KOPT-K1 (cell line): Measurements from ENCODE around the gene C6orf47.
"Not testable (repeated sequence)": the region's sequence is repeated elsewhere in the genome, so short reads cannot be mapped to it uniquely, and the experiment has no call there.

ENCODE experiments used
- H3K27ac ChIP-seq: fragments of 200-600 bp; sonication (generic); 2 replicates; pipeline ENCODE4 v1.5.1; 2016; ENCODE audit warnings: antibody characterized with exemption, mild to moderate bottlenecking, low read depth, low read length; ENCODE audit not compliant: poor library complexity, severe bottlenecking
- H3K36me3 ChIP-seq: fragments of 200-600 bp; sonication (generic); 2 replicates; pipeline ENCODE4 v1.5.1; 2017; ENCODE audit warnings: antibody characterized with exemption, mild to moderate bottlenecking, low read length, moderate library complexity; ENCODE audit not compliant: insufficient read depth
- H3K9me3 ChIP-seq: fragments of 200-600 bp; sonication (generic); 2 replicates; pipeline ENCODE4 v1.5.1; 2017; ENCODE audit warnings: antibody characterized with exemption, low read length, mild to moderate bottlenecking; ENCODE audit not compliant: insufficient read depth, poor library complexity, severe bottlenecking

Gene C6orf47, protein sequence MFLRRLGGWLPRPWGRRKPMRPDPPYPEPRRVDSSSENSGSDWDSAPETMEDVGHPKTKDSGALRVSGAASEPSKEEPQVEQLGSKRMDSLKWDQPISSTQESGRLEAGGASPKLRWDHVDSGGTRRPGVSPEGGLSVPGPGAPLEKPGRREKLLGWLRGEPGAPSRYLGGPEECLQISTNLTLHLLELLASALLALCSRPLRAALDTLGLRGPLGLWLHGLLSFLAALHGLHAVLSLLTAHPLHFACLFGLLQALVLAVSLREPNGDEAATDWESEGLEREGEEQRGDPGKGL

GRCh38 chr6:31660381-31661261, at the start of gene C6orf47:
Gene C6orf47, minus strand, starts transcription at chr6:31660778. Its CDS starts 831 bp downstream, at chr6:31659947.
- Histone ChIP-seq H3K9me3 (no peaks in the 10 kb centered on the region), H3K36me3 (peaks cover 68% of the 10 kb centered on the region), H3K27ac (peak within 1 kb of the TSS; percentile 82)

GRCh38 chr6:31709157-31709556, 48.6 kb upstream of the C6orf47 start:
- not testable (repeated sequence) for H3K27ac ChIP-seq, H3K9me3 ChIP-seq, H3K36me3 ChIP-seq

DNA sequence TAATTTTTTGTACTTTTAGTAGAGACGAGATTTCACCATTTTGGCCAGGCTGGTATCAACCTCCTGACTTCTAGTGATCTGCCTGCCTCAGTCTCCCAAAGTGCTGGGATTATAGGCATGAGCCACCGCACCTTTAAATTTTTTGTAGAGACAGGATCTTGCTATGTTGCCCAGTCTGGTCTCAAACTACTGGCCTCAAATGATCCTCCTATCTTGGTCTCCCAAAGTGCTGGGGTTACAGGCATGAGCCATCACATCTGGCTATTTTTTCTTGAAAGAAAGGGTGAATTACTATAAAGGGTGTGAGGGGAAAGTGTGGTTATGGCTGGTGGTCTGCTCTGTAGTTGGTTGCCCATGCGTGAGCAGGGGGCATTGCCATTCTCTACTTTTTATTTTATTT, 47.6 kb upstream of the C6orf47 start:
- no peaks in the 10 kb centered on the region for H3K9me3 ChIP-seq
- no peak overlapping the region for H3K27ac ChIP-seq
- no peaks in the 10 kb centered on the region for H3K36me3 ChIP-seq

GRCh38 chr6:31707701-31708100, 47.1 kb upstream of the C6orf47 start:
- Histone ChIP-seq H3K27ac (no peak overlapping the region), H3K36me3 (no peaks in the 10 kb centered on the region), H3K9me3 (no peaks in the 10 kb centered on the region)

DNA sequence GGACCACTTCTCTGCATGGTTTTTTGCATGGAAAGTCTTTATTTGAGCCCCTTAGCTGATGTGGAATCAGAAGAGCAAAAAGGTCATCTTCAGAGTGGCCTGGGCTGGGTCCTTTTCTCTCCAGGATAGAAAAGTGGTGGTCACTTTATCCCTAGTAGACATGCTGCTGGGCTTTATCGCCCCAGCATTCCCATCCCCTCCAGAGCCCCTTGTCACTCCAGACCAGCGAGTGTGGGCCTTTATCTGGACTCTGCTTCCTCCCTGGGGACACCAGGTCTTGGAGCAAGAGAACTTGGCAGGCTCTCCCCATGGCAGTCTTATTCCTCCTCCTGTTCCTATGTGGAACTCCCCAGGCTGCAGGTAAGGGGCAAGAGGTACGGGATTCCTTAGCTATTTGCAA, 46.0 kb upstream of the C6orf47 start, which contains the start of gene LY6G6F:
LY6G6F (plus strand) TSS at position 268 of the 400 bp plus-strand sequence; CDS start at position 309, 41 bp downstream.
- H3K27ac ChIP-seq: no peak within 1 kb of the TSS

DNA sequence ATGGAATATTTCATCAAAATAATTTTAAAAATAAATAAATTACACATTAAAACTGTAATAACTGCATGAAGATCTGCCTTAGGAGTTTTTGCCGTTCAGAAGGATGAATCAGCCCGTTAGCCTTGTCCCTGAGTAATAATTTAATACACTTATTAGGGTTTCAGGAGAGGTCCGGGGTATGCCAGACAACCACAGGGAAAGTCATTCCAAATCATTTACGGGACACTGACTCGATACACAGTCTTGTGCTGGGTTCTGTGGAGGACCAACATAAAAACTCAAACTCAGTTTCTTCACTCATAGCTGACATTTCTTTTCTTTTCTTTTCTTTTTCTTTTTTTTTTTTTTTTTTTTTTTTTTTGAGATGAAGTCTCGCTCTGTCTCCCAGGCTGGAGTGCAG, 45.4 kb upstream of the C6orf47 start:
- Histone ChIP-seq H3K9me3 (no peaks in the 10 kb centered on the region), H3K27ac (no peak overlapping the region), H3K36me3 (peaks cover 3% of the 10 kb centered on the region)

More for the DNA sequence above, 46.0 kb upstream of the C6orf47 start, which contains the start of gene LY6G6F:
- Histone ChIP-seq H3K36me3 (no peaks in the 10 kb centered on the region), H3K9me3 (no peaks in the 10 kb centered on the region)

GRCh38 chr6:31702819-31703716, 42.5 kb upstream of the C6orf47 start, which contains the start of gene ABHD16A:
Gene ABHD16A, minus strand, starts transcription at chr6:31703324. Its CDS starts 43 bp downstream, at chr6:31703281.
- Histone ChIP-seq H3K27ac (peak within 1 kb of the TSS; percentile 88), H3K9me3 (no peaks in the 10 kb centered on the region), H3K36me3 (peaks cover 21% of the 10 kb centered on the region)

GRCh38 chr6:31702405-31702818, 41.8 kb upstream of the C6orf47 start:
- Histone ChIP-seq H3K9me3 (no peaks in the 10 kb centered on the region), H3K27ac (peak overlapping the region; percentile 88), H3K36me3 (peaks cover 28% of the 10 kb centered on the region)

GRCh38 chr6:31701666-31702404, 41.3 kb upstream of the C6orf47 start:
- no peaks in the 10 kb centered on the region for H3K9me3 ChIP-seq
- peak overlapping the region; percentile 88 for H3K27ac ChIP-seq
- peaks cover 34% of the 10 kb centered on the region for H3K36me3 ChIP-seq

DNA sequence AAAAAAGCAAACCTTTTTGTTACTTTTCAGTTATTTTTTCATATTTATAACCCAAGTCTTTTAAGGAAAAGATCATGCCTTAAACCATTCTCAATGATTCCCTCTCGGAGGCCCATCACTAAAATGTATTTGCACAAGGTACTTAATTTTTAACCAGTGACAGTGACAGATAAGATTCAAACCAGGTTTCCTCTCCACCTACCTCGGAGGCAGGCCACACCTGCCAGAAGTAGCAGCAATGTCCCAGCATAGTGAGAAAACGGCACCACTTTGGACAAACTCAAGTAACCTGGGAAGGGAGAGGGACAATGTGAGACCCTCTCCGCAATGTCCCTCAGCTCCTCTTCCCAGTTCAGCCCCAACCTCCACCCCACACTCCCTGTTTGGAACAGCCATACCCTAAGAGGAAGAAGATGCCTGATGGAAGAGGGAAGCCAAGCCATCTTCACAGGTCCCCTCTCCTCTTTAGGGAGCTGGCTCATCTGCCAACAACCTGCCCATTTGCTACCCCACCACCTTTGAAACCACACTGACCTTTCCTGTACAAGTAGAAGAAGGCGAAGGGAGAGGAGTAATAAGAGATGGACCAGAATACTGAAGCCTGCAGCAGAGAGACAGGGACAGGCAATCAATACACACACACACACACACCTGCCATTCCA, 40.3 kb upstream of the C6orf47 start:
- H3K27ac ChIP-seq: no peak overlapping the region
- H3K9me3 ChIP-seq: no peaks in the 10 kb centered on the region
- H3K36me3 ChIP-seq: peaks cover 43% of the 10 kb centered on the region

- H3K27ac ChIP-seq: no peak overlapping the region
- peaks cover 75% of the 10 kb centered on the region for H3K36me3 ChIP-seq
- no peaks in the 10 kb centered on the region for H3K9me3 ChIP-seq
These were observed 37.0 kb upstream of the C6orf47 start for GRCh38 chr6:31697555-31697954.

DNA sequence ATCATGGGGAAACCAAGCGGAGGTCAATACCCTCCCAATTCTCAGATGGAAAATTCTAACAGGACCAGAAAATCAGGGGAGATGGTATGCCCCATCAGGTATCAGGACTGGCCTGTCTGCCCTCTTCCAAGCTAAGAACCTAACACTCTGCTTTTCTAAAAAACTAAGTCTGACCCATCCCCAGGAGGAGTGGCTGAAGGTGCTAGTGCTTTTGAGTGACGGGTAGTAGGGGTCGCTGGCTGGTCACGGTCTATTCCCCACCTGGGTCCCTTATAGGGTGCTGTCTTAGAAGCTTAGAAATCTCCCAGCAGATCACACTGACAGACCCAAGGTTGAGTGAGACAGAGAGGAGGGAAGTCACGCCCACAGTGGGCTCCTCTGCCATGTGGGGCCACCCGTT, 33.0 kb upstream of the C6orf47 start:
- no peaks in the 10 kb centered on the region for H3K9me3 ChIP-seq
- peaks cover 95% of the 10 kb centered on the region for H3K36me3 ChIP-seq
- no peak overlapping the region for H3K27ac ChIP-seq

GRCh38 chr6:31692886-31693285, 32.3 kb upstream of the C6orf47 start:
- H3K27ac ChIP-seq: no peak overlapping the region
- peaks cover 99% of the 10 kb centered on the region for H3K36me3 ChIP-seq
- no peaks in the 10 kb centered on the region for H3K9me3 ChIP-seq
